ENCODE measurements around the gene EXOC6. TPM values are rescaled to one million over a fixed set of nuclear protein-coding genes. Genes with fewer than 3 reads are reported as not detected.

Gene EXOC6
- total RNA-seq, 3 donors from 2014 or later (not counting 1 experiment from before 2014, with no cell fraction given): 12.1 to 18.2 (median 16.1) TPM

- H3K27me3 Mint-ChIP-seq (ENCODE audit: low read depth in 2 of 2): no peaks in the 10 kb centered on the region
- Histone ChIP-seq H3K27me3 (ENCODE audit: control insufficient read depth, insufficient read depth, low read length) (no peaks in the 10 kb centered on the region), H3K9me3 (ENCODE audit: control insufficient read depth, insufficient read depth, low read length) (no peaks in the 10 kb centered on the region), H3K27ac (ENCODE audit: low read length) (no peak overlapping the region), H3K4me3 (ENCODE audit: low read length) (no peak overlapping the region), H3K36me3 (ENCODE audit: control insufficient read depth, insufficient read depth, low read length) (peaks cover under 1% of the 10 kb centered on the region), H3K4me1 (ENCODE audit: control insufficient read depth, insufficient read depth, low read length) (no peaks in the 10 kb centered on the region)
- no peak overlapping the region for H3K4me3 Mint-ChIP-seq
- intact Hi-C loops (cut with micrococcal nuclease): no loop called here
- H3K36me3 Mint-ChIP-seq: no peaks in the 10 kb centered on the region
- no peaks in the 10 kb centered on the region for H3K9me3 Mint-ChIP-seq
- no peak for TF ChIP-seq CTCF (IDR thresholded peaks at IDR 0.05)
- H3K27ac Mint-ChIP-seq: no peak overlapping the region
- ATAC-seq (no peak), DNase-seq (no peak)
- peaks cover 8 to 23% of the 10 kb centered on the region in 2 donors for H3K4me1 Mint-ChIP-seq
- 87% methylated on average over 5 of the region's 5 CpGs for WGBS (ENCODE audit: insufficient coverage)
Observed at GRCh38 chr10:92891885-92892690, 43.8 kb downstream of the EXOC6 start.

- Mint-ChIP-seq H3K4me1 (peaks cover 8 to 21% of the 10 kb centered on the region in 2 donors), H3K4me3 (no peak overlapping the region), H3K27ac (no peak overlapping the region), H3K36me3 (peaks cover 5% of the 10 kb centered on the region), H3K27me3 (ENCODE audit: low read depth in 2 of 2) (no peaks in the 10 kb centered on the region), H3K9me3 (no peaks in the 10 kb centered on the region)
- H3K9me3 ChIP-seq (ENCODE audit: control insufficient read depth, insufficient read depth, low read length): no peaks in the 10 kb centered on the region
- H3K36me3 ChIP-seq (ENCODE audit: control insufficient read depth, insufficient read depth, low read length): peaks cover 2% of the 10 kb centered on the region
- H3K4me3 ChIP-seq (ENCODE audit: low read length): no peak overlapping the region
- no peak for ATAC-seq
- H3K27ac ChIP-seq (ENCODE audit: low read length): no peak overlapping the region
- DNase-seq: no peak
- H3K27me3 ChIP-seq (ENCODE audit: control insufficient read depth, insufficient read depth, low read length): no peaks in the 10 kb centered on the region
- TF ChIP-seq CTCF (IDR thresholded peaks at IDR 0.05): no peak
- 100% methylated on average over 2 of the region's 3 CpGs for WGBS (ENCODE audit: insufficient coverage)
- intact Hi-C loops (cut with micrococcal nuclease): no loop called here
- H3K4me1 ChIP-seq (ENCODE audit: control insufficient read depth, insufficient read depth, low read length): no peaks in the 10 kb centered on the region
Observed at GRCh38 chr10:92892691-92893054, 44.4 kb downstream of the EXOC6 start.

- no peaks in the 10 kb centered on the region for H3K27me3 Mint-ChIP-seq (ENCODE audit: low read depth in 2 of 2)
- peak overlapping the region in 1 of 2 donors; percentile 50 for H3K27ac Mint-ChIP-seq
- H3K36me3 Mint-ChIP-seq: peaks cover 9% of the 10 kb centered on the region
- intact Hi-C loops (cut with micrococcal nuclease): no loop called here
- no peak overlapping the region for H3K4me3 Mint-ChIP-seq
- no peak for TF ChIP-seq CTCF (IDR thresholded peaks at IDR 0.05)
- no peaks in the 10 kb centered on the region for H3K27me3 ChIP-seq (ENCODE audit: control insufficient read depth, insufficient read depth, low read length)
- H3K4me1 ChIP-seq (ENCODE audit: control insufficient read depth, insufficient read depth, low read length): no peaks in the 10 kb centered on the region
- no peak overlapping the region for H3K4me3 ChIP-seq (ENCODE audit: low read length)
- H3K36me3 ChIP-seq (ENCODE audit: control insufficient read depth, insufficient read depth, low read length): peaks cover 4% of the 10 kb centered on the region
- ATAC-seq (no peak), DNase-seq (no peak)
- peaks cover 8 to 18% of the 10 kb centered on the region in 2 donors for H3K4me1 Mint-ChIP-seq
- no peak overlapping the region for H3K27ac ChIP-seq (ENCODE audit: low read length)
- no peaks in the 10 kb centered on the region for H3K9me3 Mint-ChIP-seq
- H3K9me3 ChIP-seq (ENCODE audit: control insufficient read depth, insufficient read depth, low read length): no peaks in the 10 kb centered on the region
Observed at GRCh38 chr10:92894081-92894655, 45.8 kb downstream of the EXOC6 start.
